Neutrophil (primary cell): ENCODE measurements around the gene RAB44.

Source experiments
- H3K27ac ChIP-seq: fragments of 200-600 bp; sonication (generic); 2 replicates; pipeline ENCODE4 v1.5.1; 2016; ENCODE audit warnings: mild to moderate bottlenecking, moderate library complexity
- H3K27me3 ChIP-seq: fragments of 200-600 bp; sonication (generic); 2 replicates; pipeline ENCODE4 v1.6.0; 2016; ENCODE audit warnings: mild to moderate bottlenecking
- H3K36me3 ChIP-seq: fragments of 200-600 bp; sonication (generic); 2 replicates; pipeline ENCODE4 v1.5.1; 2017
- H3K4me1 ChIP-seq, 2 experiments: fragments of 200-600 bp in 1 of 2; sonication (generic) in 1 of 2; 1 replicate in 1 of 2; 2 replicates in 1 of 2; pipeline versions ENCODE4 v1.5.1 to v1.6.1; 2013 to 2016; ENCODE audit warnings: low read depth in 1 of 2, low read length in 1 of 2, mild to moderate bottlenecking in 1 of 2, moderate library complexity in 1 of 2; ENCODE audit not compliant: control insufficient read depth in 1 of 2, insufficient read depth in 1 of 2
- H3K4me3 ChIP-seq, 2 experiments: fragments of 200-600 bp in 1 of 2; sonication (generic) in 1 of 2; 1 replicate in 1 of 2; 2 replicates in 1 of 2; pipeline ENCODE4 v1.5.1; 2013 to 2016; ENCODE audit warnings: low read depth in 1 of 2, low read length in 1 of 2, mild to moderate bottlenecking in 1 of 2, moderate library complexity in 1 of 2
- H3K9me3 ChIP-seq: fragments of 200-600 bp; sonication (generic); 2 replicates; pipeline ENCODE4 v1.5.1; 2016
- CTCF ChIP-seq: fragments of 200-600 bp; sonication (generic); IDR thresholded peaks from 2 replicates; pipeline ENCODE4 v1.5.1; 2016; ENCODE audit warnings: antibody characterized with exemption

The RAB44 gene

DNA sequence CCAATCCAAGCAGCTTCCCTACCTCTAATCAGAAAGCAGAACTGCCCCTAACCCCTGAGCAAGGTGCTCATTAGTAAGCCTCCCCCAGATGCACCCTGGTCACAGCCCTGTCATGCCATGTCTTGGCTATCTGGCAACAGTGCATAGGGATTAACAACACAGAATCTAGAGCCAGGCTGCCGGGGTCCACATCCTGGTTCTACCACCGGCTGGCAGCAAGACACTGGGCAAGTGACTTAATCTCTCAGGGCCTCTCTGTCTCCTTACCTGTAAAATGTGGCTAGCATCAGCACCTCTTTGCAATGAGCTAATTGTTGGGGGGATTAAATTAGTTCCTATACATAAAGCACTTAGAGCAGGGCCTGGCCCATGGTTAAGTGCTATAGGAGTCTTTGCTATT, 73.5 kb downstream of the RAB44 start:
- peaks cover 3% of the 10 kb centered on the region for H3K27me3 ChIP-seq
- H3K27ac ChIP-seq: peak overlapping the region; percentile 86
- H3K4me3 ChIP-seq: no peak overlapping the region
- peaks cover 39 to 46% of the 10 kb centered on the region in 2 experiments for H3K4me1 ChIP-seq
- H3K36me3 ChIP-seq: no peaks in the 10 kb centered on the region
- TF ChIP-seq CTCF: no peak
- H3K9me3 ChIP-seq: no peaks in the 10 kb centered on the region

GRCh38 chr6:36772397-36772796, 74.8 kb downstream of the RAB44 start:
- Histone ChIP-seq H3K9me3 (no peaks in the 10 kb centered on the region), H3K27ac (no peak overlapping the region), H3K4me3 (no peak overlapping the region), H3K27me3 (peaks cover 9% of the 10 kb centered on the region), H3K36me3 (no peaks in the 10 kb centered on the region), H3K4me1 (peaks cover 33 to 37% of the 10 kb centered on the region in 2 experiments)
- TF ChIP-seq CTCF: no peak

DNA sequence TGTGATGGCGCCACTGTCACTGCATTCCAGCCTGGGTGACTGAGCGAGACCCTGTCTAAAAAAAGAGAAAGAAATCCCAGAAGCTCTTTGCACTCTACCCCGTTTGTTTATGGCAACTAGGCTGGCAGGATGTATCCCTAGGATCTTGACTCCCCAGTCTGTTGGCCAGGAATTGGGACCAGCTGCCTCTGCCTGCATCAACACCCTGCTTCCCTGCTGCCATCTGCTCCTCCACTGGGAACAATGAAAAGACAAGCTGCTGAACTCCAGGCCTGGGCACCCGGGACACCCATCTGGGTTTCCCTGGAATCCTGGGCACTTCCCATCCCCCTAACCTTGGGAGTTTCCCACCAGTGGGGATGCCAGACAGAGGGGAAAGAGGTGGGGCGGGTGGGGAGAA, 76.7 kb downstream of the RAB44 start:
- H3K27me3 ChIP-seq: peaks cover 9% of the 10 kb centered on the region
- no peak for TF ChIP-seq CTCF
- no peaks in the 10 kb centered on the region for H3K36me3 ChIP-seq

GRCh38 chr6:36776167-36776566, 78.5 kb downstream of the RAB44 start:
- no peak overlapping the region for H3K27ac ChIP-seq
- no peak for TF ChIP-seq CTCF
- H3K4me3 ChIP-seq: no peak overlapping the region
- H3K36me3 ChIP-seq: no peaks in the 10 kb centered on the region
- H3K9me3 ChIP-seq: no peaks in the 10 kb centered on the region
- H3K27me3 ChIP-seq: peaks cover 9% of the 10 kb centered on the region
- H3K4me1 ChIP-seq: peaks cover 36 to 45% of the 10 kb centered on the region in 2 experiments

More for the DNA sequence above, 76.7 kb downstream of the RAB44 start:
- Histone ChIP-seq H3K9me3 (no peaks in the 10 kb centered on the region), H3K27ac (no peak overlapping the region), H3K4me1 (peaks cover 36 to 45% of the 10 kb centered on the region in 2 experiments), H3K4me3 (no peak overlapping the region)

DNA sequence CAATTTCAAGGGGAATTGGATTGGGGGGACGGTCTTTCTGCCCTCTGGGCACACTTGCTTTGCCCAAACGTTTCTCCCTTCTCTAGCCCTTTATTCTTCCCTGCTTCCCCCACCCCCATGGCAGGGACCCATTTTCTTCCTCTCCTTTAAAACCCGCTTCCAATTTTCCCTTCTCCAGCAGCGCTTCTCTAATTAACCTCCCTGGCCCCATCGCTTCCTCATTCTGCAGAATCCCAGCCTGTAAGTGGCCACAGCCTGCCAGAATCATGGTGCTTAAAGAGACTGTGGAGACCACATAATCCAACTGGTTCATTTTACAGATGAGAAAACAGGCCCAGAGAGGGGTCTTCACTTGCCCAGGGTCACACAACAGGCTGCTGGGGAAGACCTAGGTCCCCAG, 80.2 kb downstream of the RAB44 start:
- no peak for TF ChIP-seq CTCF
- H3K9me3 ChIP-seq: no peaks in the 10 kb centered on the region
- no peak overlapping the region for H3K4me3 ChIP-seq
- H3K36me3 ChIP-seq: no peaks in the 10 kb centered on the region
- peaks cover 9% of the 10 kb centered on the region for H3K27me3 ChIP-seq
- peaks cover 49 to 55% of the 10 kb centered on the region in 2 experiments for H3K4me1 ChIP-seq
- H3K27ac ChIP-seq: no peak overlapping the region

DNA sequence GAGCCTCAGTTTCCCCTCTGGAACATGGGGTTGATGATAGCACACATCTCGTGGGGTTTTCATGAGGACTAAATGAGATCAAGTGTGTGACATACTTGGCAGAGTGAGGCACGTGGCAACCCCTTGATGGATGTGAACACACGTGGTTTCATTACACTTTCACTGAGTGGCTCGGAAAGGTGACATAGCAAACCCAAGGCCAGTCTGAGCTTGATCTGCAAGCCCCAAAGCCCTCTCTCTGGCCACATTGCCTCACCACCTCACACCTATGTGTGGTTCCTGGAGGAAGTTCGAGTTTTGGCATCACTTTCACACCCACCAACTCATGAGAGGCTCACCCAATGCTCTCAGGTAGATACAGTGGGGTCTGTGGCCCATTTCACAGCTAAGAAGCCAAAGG, 81.6 kb downstream of the RAB44 start:
- no peaks in the 10 kb centered on the region for H3K9me3 ChIP-seq
- no peak overlapping the region for H3K4me3 ChIP-seq
- H3K27ac ChIP-seq: no peak overlapping the region
- peaks cover 9% of the 10 kb centered on the region for H3K27me3 ChIP-seq
- H3K36me3 ChIP-seq: no peaks in the 10 kb centered on the region
- TF ChIP-seq CTCF: no peak
- H3K4me1 ChIP-seq: peaks cover 50 to 55% of the 10 kb centered on the region in 2 experiments
